ENCODE measurements around the gene TMEM123. TPM values are rescaled to one million over a fixed set of nuclear protein-coding genes. Genes with fewer than 3 reads are reported as not detected.

TMEM123 gene
- total and polyA plus RNA-seq, 10 of the 15 experiments (the other 5 are each of a cell fraction or from before 2014, with no cell fraction given) = 35.1 to 667 (median 123) TPM

- Histone ChIP-seq H2AFZ (ENCODE audit: control insufficient read depth, low read depth, low read length) (no peak overlapping the region), H3K4me2 (ENCODE audit: control insufficient read depth, insufficient read depth) (no peak overlapping the region), H3K79me2 (ENCODE audit: control insufficient read depth, insufficient read depth, low read length) (no peaks in the 10 kb centered on the region), H3K9ac (ENCODE audit: control insufficient read depth, insufficient read depth, low read length) (no peak overlapping the region), H3K4me1 (ENCODE audit: control insufficient read depth, insufficient read depth, low read length) (peaks cover 22% of the 10 kb centered on the region), H3K36me3 (ENCODE audit: control insufficient read depth in 2 of 2, insufficient read depth in 2 of 2, low read length in 1 of 2) (no peaks in the 10 kb centered on the region), H3K27me3 (replicated peaks in 1 of 2; ENCODE audit: control insufficient read depth in 2 of 2, insufficient read depth in 2 of 2, low read length in 1 of 2) (no peaks in the 10 kb centered on the region), H3K4me3 (no peak overlapping the region), H3K9me3 (replicated peaks; ENCODE audit: control insufficient read depth, insufficient read depth, low read length) (no peaks in the 10 kb centered on the region), H4K20me1 (ENCODE audit: control insufficient read depth, insufficient read depth) (no peaks in the 10 kb centered on the region), H3K27ac (ENCODE audit: control insufficient read depth, insufficient read depth) (no peak overlapping the region)
- ChIA-PET POLR2A (no interaction called here), CTCF (interaction anchor here (1.0 to 4.5 kb wide), 2 partner anchors 15 to 139 kb away, joined by 4 to 32 read pairs; no protein-coding TSS in a partner anchor), SMC1A (ENCODE audit: uncharacterized antibody, unreplicated experiment) (interaction anchor here (0.9 to 2.1 kb wide), 3 partner anchors 18 to 129 kb away, joined by 4 to 7 read pairs (median 6); no protein-coding TSS in a partner anchor), RAD21 (ENCODE audit: unreplicated experiment) (interaction anchor here (0.8 to 1.3 kb wide), 3 partner anchors 22 to 83 kb away, joined by 3 to 4 read pairs (median 4); no protein-coding TSS in a partner anchor)
- DNase-seq (ENCODE audit: low read depth, low spot score) = no peak
- FAIRE-seq = no peak
- ATAC-seq = no peak
- no peak for TF ChIP-seq KLF5 (IDR thresholded peaks at IDR 0.05; ENCODE audit: partially characterized antibody)
- TF ChIP-seq NFIC (IDR thresholded peaks at IDR 0.05; ENCODE audit: low read depth, low read length) = no peak
- TF ChIP-seq EGR1 (IDR thresholded peaks at IDR 0.05; ENCODE audit: borderline replicate concordance in 1 of 2, low read depth in 2 of 2, low read length in 2 of 2) = no peak
- no peak for TF ChIP-seq GATAD2B (conservative IDR thresholded peaks at IDR 0.05; ENCODE audit: low read depth)
- no peak for TF ChIP-seq CUX1 (IDR thresholded peaks at IDR 0.05; ENCODE audit: insufficient replicate concordance, low read depth, low read length)
- no peak for TF ChIP-seq NFYB (IDR thresholded peaks at IDR 0.05; ENCODE audit: insufficient read depth, low read depth, low read length)
- in situ Hi-C loops (cut with MboI) (no loop called here), intact Hi-C loops (cut with micrococcal nuclease; ENCODE audit: unreplicated experiment) (no loop called here)
- 98% methylated on average over 5 of the region's 5 CpGs for WGBS (ENCODE audit: insufficient coverage, insufficient replicate concordance, low lambda C conversion rate, missing lambda C conversion rate)
- no TSS peak for BruUV-seq (replicated peaks)
Observed at GRCh38 chr11:102473543-102473942, 21.0 kb upstream of the TMEM123 start.

Measured in GM12878 (cell line).